NCI-H82 treated with DMSO at 0.1 percent for 48 hours (cell line): ENCODE data around the gene FGGY.

Experiments used
- DNase-seq: peaks from one replicate; lab custom pipeline; 2025; ENCODE audit not compliant: unreplicated experiment; lab: John Stamatoyannopoulos, UW

Gene FGGY

DNA sequence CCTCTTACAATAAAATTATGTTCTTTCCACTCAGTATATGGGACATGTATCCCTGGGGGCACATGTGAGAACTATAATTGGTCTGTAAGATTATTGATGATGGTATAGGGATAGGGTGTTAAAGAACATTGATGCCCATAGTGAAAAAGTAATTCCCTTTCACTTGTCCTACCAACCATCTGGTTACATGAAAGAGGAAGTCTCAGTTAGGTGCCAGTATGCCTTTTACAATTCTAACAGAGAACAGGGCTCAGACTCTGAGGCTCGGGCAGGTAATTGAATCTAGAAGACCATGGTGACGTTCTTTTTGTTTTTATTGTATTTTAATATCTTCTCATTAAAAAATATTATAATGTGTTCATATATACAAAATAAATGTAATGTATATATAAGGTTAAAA lies 113.6 kb downstream of the FGGY start:
- DNase-seq: no peak

DNA sequence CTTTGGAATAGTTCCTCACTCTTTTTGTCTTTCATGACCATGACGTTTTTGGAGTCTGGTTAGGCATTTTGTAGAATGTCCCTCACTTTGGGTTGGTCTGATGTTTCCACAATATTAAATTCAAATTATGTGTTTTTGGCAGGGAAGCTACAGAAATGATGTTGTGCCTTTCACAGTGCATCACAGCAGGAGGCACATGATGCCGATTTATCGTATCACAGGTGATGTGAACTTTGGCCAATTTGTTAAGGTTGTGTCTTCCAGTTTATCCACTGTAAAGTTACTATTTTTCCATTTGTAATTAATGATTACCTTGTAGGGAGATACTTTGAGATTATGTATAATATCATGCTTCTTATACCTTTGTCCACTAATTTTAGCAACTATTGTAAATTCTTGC lies 114.3 kb downstream of the FGGY start:
- no peak for DNase-seq

DNA sequence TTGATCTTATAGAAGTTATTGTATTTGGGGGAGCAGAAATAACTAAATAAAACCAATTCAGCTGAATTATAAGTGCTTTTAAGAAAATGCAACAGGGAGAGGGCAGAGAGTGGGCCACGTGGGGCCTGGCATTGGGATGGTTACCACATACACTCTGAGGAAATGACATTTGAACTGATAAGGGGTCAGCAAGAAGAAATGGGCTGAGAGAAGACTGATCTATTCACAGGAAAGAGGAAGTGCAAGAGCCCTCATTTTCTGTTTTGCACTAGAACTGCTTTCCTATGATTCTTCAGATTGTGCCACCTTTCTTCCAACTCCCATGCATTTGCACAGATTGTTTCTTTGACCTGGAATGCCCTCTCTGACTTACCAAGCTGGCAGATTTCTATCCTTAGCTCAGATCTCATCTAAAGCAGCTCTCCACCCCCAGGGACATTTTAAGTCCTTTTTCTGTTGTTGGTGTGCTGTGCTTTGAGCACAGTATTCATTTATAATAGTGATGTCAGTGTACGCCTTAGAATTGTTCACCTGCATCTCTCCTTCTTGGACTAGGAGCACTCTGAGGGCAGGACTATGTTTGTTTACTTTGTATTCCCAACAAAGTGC lies 115.9 kb downstream of the FGGY start:
- no peak for DNase-seq

DNA sequence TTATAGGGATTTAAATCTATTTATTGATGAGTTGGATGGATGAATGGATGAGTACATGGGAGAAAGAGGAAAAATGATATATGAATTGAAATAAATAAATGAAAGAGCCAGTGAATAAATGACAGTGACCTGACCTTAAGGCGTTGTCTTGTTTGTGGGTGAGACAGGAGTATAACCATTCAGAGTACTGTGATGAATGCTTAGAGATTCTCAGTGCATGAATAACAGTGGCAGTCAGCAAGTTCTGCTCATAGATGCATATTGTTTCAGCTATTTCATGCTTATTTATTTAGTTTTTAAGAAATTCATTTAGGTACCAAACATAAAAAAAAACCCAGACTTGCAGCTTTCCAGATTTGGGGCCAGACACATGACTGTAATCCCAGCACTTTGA lies 116.4 kb downstream of the FGGY start:
- DNase-seq: no peak

DNA sequence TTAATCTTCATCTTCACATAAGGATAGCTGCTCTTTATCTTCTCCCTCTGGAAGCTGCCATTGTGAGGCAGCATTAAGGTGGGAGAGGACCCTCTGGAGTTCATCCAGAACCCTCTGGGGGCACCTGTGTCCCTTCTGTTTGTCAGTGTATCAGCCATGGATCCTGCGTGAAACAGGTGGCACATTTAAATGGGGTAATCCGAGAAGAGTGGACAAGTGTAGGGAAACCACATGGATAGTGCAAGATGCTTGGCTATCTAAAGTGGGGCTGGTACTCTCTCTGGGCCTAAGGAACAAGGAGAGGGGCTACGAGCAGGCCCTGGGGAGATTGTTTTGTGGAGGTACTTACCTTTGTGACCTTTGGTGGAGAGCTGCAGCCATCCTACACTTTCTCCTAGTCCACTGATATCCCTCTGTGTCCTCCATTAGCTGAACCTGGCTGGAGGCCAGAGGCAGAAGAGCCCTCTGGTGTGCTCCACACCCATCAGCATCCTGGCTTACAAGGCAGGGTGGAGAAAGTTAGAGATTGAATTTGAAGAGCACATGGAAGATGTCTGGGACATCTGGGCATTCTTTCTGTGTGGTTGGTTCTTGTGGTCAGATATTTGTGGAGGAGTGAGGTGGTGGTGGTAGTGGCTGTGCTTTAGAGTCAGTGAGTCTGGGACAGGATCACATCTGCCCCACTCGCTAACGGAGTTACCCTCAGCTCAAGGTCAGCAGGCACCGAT lies 117.7 kb downstream of the FGGY start:
- DNase-seq: no peak

DNA sequence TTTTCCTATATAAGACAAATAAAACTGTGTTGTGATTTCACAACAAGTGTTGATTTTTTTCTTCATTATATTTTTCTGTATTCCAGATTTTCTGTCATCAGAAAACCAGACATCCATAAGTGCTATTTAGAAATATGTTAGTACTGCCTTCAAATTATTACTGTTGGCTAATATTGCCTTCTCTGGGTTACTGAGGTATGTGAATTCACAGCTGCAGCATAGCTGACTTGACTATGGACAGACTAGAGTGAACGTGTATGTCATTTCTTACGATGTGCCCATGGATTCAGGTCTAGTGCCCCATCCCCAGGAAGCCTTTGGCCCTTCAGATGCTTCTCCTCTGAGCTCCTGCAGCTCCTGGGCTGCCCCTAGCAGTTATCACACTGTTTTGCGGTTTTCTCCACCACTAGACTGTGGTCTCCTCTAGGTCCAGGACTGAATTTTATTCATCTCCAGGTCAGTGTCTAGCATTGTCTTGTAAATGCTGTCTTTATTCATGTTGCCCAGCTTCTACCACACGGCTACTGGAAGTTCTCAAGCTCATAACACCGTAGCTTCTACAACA lies 118.5 kb downstream of the FGGY start:
- no peak for DNase-seq

DNA sequence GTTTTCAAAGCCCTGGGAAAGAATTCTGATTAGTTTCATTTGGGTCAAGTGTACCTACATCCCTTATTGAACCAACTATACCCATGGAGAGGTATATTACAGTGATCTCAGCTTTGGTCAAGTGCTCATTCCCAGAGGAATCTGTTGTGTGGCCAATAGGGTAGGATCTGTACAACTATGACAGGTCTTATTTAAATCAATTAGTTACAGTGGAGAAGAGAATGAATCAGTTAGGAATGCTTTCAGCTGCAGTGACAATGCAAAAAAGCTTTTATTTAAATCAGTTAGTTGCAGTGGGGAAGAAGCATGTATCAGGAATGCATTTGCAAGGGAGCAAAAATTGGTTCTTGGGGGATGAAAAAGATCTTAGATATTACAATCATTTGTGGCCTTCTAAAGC lies 119.0 kb downstream of the FGGY start:
- DNase-seq: no peak

DNA sequence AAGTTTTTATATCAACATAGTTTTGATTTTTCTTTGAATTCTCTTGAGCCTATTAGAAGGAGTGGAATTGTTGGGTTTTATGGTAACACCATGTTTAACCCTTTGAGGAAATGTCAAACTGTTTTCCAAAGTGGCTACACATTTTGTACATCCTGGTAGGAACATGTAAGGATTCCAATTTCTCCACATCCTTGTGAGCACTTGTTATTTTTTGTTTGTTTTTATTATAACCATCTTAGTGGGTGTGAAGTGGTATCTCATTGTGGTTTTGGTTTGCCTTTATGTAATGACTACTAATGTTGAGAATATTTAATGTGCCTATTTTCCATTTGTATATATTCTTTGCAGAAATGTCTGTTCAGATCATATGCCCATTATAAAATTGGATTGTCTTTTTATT lies 120.5 kb downstream of the FGGY start:
- DNase-seq: no peak

DNA sequence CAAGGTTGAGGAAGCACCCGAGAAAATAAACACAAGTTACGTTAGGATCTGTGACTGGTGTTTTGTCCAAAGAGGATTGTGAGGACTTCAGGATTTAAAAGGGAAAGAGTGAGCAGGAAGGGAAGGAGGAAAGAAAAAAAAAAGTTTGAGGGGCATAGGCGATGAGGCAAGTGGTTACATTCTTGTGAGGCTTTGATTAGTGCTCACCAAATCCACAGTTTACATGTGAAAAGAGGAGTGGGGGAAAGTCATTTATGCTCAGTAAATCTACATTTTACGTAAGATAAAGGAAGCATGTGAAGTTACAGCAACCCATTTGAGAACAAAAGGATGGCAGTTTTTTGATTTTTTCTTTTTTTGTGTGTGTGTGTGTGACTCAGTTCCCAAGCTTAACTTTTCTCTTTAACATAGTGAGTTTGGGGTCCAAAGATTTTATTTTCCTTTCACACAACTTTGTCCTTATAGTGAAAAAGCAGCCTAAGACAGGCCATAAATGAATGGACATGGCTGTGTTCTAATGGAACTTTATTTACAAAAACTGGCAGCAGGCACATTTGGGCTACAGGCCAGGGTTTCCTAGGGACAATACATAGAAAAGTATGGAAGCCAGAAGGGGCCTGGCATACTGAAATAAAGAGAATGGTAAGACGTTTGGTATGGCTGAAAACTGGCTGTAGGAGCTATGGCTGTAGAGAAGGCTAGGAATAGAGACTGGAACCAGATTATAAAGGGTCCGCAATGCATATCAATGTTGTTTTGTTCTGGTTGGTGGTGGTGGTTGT lies 121.7 kb downstream of the FGGY start:
- DNase-seq: no peak

DNA sequence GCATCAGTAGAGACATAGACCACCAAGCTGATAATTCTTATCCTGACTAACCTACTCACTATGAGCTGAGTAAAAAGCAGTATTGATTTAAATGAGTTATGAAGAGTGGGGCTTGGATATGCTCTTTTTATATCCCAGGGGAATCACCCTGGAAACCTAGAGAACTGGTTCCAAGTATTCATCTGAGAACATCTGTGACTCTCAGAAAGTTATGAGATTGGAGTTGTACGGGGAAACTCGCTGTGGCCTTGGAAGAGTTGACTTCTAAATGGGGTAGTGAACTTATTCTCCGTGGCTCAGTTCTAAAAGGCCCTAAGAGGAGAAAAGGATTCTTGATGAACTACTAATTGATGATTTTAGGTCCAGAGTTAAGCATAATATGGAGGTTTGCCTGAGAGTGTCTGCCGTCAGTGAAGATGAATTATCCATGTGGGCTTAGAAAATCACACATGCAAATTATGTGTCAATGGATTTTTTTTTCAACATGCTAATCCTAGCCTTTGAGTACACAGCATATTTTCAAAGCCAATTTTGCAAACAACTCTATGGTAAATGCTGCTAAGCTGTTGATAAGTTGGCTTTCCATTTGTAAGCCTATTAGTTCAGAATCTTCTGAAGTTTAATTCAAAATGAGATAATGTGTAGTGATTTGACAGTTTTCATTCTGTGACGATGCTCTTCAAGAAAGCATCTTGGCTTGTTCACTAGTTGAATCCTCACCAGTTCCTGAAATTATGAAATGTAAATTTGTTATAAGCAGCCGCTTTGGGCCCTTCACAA lies 122.7 kb downstream of the FGGY start:
- DNase-seq: peak; percentile 94

DNA sequence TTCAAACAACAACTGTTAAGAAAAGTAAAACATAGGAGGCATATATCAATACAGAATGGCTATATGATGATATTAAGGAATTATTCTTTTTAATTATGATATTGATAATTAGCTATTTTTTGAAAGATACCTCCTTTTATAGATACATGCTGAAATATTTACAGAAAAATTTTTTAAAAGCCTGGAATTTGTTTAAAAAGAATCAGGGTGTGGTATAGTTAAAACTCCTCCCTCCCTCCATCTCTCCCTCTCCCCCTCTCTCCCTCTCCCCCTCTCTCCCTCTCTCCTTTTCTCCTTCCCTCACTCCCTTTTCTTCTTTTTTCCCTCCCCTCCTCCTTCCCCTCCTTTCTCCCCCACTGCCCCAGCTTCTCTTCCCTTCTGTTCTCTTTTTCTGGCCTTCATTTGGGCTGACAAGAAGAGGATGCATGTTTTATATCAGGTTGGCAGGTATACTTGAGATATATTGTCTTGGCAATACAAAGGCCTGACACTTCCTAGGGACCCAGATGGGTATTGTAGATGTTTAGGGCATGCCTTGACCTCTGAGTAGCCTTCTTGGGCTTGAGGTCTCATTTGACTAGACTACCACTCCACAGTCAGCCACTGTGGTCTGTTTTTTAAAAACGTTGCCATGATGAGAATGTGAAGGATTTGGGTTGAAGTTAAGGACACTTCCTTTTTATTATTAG lies 124.5 kb downstream of the FGGY start:
- DNase-seq: no peak

DNA sequence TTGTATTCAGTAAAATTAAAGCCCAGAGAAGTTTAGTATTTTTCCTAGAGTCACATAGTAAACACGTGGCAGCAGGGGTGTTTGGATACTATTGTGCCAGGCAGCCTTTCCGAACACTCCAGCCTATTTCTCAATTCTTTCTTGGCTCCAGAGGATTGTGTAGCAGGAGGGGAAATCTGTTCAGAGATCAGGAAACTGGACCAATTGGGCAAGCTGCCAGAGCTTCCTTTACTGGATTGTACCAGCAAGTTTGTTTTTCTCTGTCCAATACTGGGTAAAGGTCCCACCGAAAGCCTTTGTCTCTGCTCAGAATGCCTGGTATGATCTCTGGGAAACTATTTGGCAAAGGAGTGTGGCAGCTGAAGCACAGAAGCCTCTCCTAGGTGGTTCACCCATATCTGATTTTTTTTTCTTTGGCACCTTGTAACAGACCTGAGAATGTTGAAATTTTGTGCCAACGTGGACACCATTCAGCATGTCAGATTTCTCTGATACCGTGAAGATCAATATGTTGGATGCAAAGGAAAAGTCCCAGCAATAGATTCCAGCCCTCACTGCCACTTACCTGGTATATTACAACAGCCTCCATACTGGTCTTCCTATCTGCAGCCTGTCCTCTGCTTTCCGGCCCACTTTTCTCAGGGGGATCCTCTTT lies 126.2 kb downstream of the FGGY start:
- DNase-seq: peak; percentile 58

DNA sequence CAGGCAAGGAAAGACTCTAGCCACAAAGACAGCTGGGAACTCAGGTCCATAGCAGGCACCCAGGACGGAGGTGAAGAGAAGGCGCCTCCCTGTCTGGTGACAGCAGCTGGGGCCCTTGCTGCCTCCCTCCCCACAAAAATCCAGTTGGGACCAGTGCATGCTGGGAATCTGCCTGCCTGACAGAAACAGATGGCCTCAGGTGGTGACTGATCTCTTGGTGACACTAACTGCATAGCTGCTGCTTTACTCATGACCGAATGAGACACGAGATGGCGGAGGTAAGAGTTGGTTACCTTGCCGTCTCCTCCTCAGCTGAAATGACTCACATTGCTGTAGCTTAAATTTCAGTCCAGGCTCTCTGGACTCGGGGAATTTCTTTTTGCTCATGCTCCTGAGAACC lies 130.3 kb downstream of the FGGY start:
- peak; percentile 92 for DNase-seq

DNA sequence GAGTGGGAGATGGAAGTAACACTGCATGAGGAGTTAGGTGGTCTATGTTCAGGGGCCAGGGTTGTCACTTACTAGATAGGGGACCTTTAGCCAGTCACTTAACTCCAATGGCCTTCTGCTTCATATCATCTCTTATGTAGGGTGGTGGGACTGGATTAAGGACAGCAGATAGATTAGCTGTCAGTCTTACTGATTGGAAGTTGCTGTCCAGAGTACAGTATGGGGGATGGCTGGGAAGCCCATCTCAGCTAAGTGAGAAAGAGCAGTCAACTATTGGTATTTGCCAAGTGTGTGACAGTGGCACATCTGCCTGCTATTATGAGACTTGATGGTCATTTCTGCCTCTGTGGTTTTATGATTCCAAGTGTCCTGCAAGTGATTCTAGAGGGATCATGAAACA lies 130.9 kb downstream of the FGGY start:
- DNase-seq: peak; percentile 66

DNA sequence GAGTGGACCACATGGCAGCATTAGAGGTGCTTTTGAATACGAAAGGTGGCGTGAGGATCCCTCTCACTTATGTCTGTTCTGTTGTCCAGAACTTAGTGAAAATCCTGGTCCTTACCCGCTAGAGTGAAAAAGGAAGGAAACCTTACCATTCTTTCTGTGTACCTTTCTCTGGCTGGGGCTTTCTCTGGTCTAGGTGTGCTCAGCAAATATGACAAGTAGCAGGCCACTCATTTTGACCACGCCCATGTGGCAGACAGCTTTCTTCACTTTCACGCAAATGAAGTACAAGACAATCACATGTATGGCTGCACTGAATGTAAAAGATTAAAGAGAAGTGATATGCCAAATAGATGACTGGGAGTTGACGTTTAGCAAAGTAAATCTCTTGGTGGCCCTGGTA lies 131.9 kb downstream of the FGGY start:
- DNase-seq: no peak

DNA sequence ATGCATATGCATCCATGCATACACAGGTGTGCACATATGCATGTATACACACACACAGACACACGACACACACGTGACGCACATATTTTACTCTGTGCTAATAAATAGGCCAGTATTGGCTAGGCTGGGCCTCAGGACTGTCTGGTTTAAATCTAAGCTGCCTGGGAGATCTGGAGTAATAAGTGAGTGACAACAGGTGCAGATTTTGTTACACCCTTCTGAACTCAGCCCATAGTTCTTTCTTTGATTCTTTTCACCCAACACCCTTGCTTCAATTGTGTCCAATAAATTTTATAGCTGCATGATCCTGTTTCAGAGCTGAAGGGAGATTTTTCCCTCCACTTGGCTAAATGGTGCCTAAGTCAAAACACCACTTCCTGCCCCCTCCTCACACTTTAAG lies 132.8 kb downstream of the FGGY start:
- no peak for DNase-seq

DNA sequence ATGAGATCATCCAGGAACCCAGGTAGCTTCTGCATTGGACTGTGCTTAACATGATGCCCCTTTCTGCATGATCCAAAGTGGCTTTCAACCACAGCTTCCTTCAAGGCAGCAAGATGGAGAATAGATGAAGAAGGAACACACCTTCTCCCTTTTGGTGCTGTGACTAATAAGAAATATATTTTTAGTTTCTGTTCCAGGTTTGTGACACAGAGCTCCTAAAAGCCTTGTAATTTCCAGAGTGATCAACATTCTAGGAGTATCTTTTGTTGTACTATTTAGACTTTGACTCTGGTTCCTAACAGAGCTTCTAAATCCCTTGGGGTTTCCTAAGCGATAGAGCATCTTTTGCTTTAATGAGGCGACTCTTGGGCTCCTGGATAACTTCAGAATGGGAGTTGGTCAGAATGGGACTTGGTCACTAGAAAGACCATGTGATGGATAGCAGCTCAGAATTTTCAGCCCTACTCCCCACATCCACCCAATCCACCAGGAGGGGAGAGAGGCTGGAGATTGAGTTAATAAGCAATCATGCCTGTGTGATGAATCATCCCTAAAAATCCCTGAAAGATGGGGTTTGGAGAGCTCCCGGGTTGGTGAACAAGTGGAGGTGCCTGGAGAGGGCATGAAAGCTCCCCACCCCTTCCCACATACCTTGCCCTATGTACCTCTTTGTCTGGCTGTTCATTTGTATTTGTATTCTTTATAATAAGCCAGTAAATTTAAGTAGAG lies 134.8 kb downstream of the FGGY start:
- no peak for DNase-seq

DNA sequence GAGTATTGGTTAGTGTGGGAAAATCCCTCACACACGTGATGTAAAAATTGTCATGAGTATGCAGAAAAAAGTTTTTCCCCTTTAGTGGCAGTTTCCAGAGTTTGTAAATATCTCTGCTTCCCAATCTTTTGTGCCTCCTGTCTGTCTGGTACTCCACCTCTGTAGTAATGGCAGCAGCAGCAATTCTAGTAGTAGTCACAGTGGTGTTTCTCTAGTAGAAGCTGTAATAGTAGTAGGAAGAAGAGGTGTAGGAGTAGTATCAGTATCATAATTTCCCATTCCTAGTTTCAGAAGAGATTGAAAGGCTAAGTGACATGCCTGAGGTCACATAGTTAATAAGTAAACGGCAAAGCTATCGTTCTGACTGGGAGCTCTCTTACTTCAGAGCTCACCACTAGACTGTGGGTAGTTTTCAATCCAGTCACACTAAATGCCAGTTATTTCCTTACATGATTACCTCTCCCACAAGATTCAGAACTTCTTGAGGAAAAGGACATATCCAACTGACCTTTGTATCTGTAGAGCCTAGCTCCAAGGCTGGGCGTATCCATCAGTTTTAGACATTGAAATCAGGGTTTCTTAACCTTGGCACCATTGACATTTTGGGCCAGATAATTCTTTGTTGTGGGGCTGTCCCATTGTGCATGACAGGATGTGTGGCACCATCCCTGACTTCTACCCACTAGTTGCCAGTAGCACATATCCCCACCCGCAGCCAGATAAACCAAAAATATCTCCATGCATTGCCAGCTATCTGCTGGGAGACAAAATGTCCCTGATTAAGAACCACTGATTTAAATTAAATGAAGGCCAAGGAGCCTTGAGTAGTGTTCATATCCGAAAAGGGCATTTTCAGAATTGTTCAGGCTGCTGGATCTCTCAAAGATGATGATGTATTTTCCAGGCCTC lies 135.9 kb downstream of the FGGY start:
- no peak for DNase-seq
